ENCODE data around the gene ZPR1.
A peak's percentile ranks its signal among the peaks of the same experiment; 100 is the strongest.
"Not testable (repeated sequence)": the region's sequence is repeated elsewhere in the genome, so short reads cannot be mapped to it uniquely, and the experiment has no call there.

ZPR1 gene

DNA sequence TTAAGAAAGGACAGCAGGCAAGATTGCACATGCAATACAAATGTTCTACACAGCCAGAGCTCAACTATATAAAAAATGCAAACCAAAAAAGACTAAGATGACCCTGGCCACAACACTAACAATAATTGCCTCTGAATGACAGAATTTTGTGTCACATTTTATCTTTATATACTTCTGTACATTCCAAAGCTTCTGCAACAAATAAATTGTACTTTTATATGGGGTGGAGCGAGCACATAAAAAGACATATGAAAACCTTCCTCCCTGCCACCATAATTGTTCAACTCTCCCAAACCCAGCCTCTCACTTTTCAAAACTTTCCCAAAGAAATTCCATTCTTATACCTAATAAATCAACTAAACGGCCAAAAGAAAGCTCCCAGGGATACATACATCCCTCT, 25.7 kb downstream of the ZPR1 start:
- no peak for DNase-seq (ENCODE audit: low read depth in 3 of 3)

DNA sequence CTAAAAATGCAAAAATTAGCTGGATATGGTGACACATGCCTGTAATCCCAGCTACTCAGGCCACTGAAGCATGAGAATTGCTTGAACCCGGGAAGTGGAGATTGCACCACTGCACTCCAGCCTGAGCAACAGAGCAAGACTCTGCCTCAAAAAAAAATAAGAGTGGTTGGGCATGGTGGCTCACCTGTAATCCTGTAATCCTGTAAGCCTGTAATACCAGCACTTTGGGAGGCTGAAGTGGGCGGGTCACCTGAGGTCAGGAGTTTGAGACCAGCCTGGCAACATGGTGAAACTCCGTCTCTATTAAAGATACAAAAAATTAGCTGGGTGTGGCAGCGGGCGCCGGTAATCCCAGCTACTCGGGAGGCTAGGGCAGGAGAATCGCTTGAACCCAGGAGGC, 31.8 kb downstream of the ZPR1 start:
- not testable (repeated sequence) for DNase-seq (ENCODE audit: low read depth in 3 of 3)

DNA sequence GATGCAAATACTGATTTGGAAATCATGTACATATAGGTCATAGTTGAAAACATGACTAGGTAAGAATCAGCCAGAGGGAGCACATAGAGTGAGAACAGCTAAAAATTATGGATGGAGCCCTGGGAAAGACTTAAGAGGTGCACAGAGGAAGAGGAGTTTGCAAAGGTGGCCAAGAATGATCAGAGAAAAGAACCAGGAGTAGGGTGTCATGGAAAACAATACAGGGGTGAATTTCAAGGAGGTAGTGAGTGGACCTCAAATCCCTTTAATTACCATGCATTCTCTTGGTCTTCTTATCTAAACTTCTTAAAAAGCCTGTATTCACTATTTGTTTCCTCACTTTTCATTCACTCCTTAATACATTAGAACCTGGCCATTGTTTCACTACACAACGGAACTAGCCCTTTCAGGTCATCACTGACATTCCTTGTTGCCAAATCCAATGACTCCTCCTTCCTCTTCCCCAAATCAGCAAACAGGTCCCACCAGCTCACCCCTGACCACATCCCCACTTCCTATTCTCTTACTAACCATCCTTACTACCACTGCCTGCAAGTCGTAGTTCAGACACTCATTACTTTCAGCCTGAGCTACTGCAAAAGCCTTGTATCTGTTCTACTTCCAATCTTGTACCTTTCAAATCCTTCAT, 37.6 kb downstream of the ZPR1 start:
- DNase-seq (ENCODE audit: low read depth in 3 of 3) = no peak

DNA sequence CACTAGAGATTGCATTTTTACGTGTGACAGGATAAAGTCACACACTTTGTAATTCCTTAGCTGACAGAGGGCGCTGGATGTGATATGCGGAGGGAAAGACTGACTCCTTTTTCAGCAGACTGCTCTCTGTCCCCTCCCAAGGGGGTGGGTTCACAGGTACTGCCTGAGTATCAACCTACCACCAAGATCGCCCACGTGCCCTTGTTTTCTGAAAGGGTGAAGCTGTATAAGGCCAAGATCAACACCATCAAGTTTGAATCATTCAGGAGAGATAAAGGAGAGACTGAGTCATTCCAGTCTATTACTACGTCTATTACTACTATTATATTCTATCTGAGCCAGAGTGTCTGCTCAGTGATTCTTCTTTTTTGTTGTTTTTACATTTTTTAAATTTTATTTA, 45.7 kb downstream of the ZPR1 start:
- DNase-seq (ENCODE audit: low read depth in 3 of 3) = no peak

DNA sequence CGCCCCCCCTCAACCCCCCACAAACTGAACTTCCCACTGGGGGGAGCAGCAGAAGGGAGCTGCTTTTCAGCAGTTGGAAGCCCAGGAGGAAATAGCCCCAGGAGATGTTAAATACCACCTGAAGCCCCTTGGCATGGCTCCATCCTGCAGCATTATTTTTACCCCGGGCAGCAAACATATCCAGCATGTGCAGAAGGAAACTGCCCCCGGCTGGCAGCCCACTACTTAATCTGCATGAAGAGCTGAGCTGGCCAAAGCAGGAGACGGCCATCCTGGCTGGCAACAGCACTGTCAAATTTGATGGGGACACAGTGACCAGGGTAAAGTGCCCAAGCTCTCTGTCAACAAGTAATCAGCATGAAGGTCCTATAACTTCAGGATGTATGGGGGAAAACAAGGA, 47.1 kb downstream of the ZPR1 start:
- DNase-seq (ENCODE audit: low read depth in 3 of 3) = no peak

DNA sequence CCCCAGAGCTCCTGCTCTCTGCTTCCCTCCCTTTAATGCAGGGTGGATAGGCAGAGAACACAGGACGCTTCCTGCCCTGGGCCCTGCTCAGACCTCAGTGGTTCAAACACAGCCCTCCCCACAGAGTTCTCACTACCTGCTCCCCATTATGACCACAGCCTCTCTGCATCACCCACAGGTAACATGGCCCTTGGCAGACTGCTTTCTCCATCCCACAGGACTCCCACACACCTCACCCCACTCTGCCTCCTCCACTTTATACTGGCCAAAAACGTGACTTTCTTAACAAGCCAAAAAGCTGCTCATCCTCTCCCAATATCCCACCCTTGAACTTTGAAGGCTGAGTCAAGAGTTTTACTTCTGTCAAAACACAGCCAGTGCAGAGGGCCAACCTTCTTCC, 48.8 kb downstream of the ZPR1 start:
- DNase-seq (ENCODE audit: low read depth in 3 of 3) = no peak

DNA sequence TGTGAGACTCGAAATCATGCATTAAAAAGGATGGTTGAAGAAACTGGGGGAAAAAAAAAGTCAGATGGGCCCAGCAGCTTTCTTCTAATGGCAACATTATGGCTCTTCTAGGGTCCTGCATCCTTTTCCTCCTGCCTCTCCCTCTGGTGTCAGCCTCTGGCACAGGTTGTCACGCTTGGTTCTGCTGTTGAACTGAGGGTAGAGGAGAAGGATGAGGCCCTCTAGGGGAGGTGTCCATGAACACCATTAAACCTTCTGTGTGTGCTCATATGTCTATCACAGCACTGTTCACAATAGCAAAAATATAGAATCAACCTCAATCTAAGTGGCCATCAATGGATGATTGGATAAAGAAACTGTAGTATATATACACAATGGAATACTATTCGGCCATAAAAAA, 51.1 kb downstream of the ZPR1 start:
- DNase-seq (ENCODE audit: low read depth in 3 of 3) = no peak

DNA sequence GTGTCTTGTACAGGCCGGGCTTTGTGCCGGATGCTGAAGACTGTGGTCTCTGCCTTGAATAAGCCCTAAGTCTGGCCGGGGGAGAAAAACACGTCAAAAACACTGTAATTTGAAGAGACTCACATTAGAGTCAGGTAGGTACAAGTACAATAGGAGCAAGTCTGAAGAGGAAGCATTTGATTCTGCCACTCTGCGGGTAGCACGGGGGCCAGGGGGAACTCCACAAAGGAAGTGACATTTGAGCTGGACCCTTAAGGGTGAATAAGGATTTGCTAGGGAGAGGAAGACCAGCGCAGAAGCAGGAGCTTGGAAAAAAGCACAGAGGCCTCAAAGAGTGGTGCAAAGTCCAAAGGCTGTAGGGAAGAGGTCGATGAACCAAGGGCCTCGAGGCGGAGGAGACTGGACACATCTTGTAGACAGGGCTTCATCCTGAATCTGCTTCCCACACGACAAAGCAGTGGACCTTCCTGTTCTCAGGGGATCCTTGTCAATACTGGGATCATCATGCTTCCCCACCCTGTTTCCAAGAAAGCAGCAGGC, 53.8 kb downstream of the ZPR1 start:
- DNase-seq (ENCODE audit: low read depth in 3 of 3) = no peak

DNA sequence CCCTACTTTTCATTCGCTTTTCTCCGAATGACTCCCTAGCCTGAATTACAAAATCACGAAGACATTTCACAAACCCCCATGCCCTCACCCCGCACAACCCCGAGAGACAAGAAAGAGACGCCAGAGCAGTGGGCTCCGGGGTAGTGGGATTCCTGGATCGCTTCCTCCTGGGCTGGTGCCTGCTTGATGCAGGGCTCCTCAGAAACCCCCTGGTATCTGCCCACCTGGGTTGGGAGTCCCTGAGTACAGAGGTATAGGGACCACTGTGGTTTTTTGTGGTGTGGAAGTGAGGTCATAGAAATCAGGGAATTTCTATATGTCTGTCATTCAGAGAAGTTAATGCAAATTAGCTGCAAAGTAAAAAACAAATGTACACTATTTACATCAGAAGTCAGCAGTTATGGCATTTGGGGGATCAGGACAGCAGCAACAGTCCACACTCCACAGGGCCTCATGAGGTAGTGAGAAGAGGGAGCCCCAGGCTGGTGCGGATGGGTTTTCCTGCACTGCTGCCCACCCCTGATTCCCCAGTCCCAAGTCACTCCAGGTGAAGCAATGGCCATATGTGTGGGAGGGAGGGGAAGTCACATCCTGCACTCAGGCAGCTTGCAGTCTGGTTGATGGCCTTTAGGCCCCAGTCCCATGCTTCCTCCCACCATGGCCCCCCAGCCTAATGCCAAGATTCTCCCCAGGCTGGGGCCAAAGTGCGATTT, 54.6 kb downstream of the ZPR1 start:
- DNase-seq (ENCODE audit: low read depth in 3 of 3) = no peak

DNA sequence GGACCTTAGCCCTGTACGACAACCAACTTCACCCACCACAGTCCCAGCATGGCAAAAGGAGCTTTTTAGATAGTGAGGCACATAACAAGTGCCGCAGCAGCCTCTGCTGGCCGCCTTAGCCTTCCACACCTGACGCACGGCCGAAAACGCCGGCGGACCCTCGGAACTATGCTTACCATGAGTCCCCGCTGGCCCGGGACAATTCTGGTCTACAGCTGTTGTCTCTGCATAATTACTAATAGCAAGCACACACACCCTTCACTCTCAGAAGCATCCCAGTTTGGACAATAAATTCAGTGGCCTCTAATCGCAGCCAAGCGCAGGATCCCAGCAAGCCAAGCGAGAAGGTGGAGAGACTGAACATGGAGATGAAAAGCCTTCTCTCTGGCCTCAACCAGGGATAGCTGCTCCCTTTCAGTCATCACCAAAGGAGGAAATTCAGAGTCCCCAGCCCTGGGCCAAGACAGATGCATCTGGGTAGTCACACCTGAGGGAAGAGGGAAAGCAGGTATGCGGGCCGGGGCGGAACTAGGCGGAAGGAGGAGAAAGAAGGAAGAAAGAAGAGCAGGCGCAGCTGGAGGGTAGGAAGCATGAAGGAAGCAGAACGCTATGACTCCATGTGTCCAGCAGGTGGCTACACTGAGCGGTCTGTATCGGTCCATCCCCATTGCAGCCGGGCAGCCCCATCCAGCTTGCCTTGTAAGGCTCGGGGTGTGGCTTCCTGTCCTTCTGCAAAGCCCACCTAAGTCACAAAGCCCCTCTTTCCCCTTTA, 55.4 kb downstream of the ZPR1 start:
- peak; percentile 29 to 52 (median 41) for DNase-seq (ENCODE audit: low read depth in 3 of 3)

DNA sequence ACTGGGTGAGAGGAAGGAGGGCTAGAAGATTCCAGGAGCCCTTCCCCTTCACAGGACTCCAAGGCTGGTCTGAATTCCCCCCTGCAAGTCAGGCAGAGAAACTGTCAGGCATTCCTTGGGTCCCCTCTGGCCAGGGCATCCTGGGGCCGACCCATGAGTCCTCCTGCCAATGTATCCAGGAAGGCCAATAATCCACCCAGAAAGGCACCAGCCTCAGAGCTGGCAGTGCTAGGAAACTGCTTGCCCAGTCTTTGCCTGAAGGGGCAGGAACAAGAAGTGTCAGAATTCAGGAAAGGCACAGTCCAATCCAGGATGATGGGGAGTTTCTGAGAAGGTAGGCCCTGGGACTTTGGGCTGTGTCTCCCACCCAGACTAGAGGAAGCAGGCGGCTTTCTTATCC, 56.0 kb downstream of the ZPR1 start:
- DNase-seq (ENCODE audit: low read depth in 3 of 3) = no peak

DNA sequence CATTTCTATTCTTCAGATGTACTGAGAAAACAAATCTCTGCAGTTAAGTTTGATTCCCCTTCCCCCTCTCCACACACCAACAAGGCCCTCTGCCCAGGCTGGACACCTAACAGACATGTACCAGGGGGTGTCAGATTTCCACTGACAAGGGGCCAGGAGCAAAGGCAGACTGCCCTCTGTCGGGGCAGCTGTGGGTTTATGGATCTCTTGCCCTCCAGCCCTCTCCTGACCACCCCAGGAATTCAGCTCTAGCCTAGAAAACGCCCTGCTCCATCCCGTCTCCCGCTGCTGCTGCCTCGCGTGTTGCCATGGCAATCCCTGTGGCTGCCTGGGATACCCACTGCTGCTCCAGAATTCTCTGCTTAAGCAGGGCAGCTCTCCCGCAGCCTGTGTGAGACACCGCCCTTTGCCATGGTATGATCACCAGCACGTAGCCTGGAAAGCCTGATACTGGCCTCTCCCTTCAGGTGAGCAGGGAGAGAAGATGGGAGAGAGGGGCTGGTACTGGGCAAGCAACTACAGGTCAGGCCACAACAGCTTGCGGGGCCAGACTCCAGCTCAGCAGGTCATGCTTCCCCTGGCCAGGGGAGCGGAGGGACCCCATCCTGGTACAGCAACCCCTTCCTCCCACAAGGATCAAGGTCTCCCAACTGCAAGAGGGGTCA, 56.6 kb downstream of the ZPR1 start:
- no peak for DNase-seq (ENCODE audit: low read depth in 3 of 3)

DNA sequence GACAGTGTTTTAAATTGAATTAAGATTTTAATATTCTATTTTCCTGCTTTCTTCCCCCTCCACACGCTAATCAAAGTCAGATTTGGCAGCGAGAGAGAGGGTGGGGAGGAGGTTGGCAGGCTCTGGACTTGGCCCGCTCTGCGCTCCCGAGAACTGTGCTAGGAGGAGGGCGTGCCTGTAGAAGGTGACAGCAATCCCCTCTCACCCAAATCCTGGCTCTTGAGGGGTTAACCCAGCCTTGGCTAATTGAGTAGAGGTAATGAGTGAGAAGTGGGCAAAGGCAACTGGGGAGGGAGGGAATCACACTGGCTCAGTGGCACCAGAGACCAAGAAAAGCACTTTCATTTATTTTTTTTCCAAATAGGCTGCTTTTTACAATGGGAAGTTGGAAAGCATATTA, 57.2 kb downstream of the ZPR1 start:
- no peak for DNase-seq (ENCODE audit: low read depth in 3 of 3)

DNA sequence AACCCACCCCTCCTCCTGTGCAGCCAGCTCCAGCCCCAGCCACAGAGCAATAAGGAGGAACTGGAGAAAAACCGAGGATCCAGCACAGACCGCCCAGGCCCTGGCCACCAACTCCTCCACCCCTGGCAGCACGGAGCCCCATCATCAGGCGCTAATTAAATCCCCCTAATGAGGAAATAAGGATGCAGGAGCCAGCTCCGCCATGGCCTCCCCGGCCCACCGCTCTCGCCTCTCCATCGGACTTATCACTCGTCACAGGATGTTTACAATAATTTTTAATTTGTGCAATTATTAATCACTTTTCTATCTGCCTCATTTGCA, 57.6 kb downstream of the ZPR1 start:
- DNase-seq (ENCODE audit: low read depth in 3 of 3) = no peak

DNA sequence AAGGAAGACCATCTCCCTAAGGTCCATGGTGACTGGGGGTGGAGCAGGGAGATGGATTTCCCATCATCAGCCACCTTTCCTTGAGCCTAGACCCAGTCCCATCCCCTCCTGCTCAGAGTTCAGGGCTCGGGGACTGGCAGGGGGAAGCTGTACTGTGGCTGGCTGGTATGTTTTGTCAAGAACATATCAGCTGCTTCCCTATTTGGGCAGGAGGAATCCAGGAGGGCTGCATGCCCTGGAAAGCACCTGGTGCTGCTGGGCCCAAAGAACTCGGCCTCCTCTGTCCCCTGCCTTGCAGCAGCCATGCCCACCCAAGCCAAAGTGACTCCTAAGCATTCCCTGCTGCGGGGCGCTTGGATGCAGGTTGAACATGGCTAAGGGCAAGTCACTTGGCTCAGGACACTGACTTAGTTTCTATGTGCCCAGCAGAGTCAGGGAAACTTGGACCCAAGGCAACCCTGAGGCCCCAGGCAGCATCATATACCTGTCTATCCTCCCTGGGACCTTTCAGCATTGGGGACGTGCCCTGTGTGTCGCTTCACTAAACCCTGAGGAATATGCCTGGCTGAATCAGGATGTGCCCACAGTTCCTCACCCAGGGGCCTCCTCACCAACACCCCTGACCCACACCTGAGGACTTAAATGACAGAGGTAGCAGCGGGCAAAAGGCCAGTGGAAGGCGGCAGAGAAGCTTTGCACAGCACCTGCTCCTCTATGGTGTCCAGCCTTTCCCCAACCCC, 58.2 kb downstream of the ZPR1 start:
- no peak for DNase-seq (ENCODE audit: low read depth in 3 of 3)

DNA sequence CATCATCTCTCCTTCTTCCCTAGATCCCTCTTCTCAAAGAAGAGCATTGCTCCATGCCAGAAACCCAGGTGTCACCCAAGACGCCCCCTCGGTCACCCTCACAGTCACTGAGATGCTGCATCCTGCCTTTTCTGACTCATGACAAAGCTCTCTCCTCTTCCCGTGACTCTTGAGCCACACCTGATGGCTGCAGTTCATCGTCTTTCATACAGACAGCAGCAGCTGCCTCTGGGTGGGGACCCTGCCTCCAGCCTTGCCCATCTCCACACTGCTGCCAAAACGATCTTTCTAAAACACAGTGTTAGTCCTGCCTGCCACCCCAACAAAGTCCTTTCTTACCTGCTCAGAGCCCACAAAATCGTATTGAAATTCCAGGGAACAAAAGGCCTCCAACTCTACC, 59.8 kb downstream of the ZPR1 start:
- no peak for DNase-seq (ENCODE audit: low read depth in 3 of 3)

DNA sequence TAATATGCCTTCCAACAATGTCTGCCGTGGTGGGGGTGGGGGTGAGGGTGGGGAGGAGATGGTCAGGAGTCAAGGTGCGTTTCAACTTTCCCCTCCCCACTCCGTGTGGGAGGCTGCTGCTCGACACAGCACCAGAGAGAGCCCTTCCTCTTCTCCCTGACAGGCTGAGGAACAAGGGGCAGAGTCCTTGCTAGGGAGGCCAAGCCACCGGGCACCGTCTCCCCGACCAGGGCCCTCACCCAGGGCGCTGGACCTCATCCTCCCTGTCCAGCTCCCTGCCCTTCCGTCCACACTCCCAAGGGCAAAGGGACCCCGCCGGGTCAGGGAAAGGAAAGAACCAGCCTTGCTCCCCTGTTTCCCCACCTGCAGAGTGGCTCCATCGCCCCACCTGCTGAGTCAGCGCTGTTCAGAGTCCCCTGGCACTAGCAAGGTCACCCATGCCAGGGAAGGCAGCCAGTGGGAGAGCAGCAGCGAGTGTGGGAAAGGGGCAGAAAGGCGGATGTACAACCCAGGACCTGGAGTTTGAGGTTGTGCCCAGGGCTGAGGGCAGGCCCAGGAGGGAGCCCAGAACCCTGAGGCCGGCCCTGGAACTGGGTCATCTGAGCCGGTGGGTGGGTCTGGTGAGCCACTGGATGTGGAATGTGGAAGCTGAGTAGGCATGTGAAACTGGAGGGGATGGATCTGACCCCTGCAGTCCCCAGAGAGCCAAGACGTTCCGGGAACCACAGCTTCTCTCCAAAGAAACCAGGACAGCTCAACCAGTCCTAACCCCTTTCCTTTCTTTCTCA, 62.2 kb downstream of the ZPR1 start:
- DNase-seq (ENCODE audit: low read depth in 3 of 3) = no peak

DNA sequence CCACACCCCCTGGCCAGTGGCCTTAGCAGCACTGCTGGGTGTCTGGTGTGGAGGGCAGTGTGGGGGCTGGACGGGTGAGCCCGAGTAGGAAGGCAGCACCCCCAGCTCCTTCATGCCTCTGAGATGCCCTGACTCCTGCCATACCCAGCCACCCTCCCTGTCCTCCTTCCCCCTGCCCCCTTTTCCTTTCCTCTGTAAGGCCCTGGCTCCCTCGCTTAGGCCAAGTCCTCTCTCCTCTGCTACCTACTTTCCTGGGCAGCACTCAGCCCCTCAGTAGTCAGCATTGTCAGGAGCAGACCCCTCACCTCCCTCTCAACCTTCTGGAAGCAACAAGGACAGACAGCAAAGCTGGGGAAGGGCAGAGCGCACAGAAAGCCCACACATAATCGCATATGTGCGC, 63.0 kb downstream of the ZPR1 start:
- DNase-seq (ENCODE audit: low read depth in 3 of 3) = no peak
